Tibial nerve (tissue), 4 donors: ENCODE data around the gene KATNAL1.

Source experiments
- EP300 ChIP-seq, 2 donors: sonication (generic); formaldehyde crosslinking; IDR thresholded peaks; one replicate each; pipeline ENCODE4 v1.6.1; 2017; ENCODE audit warnings: antibody characterized with exemption in 2 of 2, mild to moderate bottlenecking in 1 of 2
- POLR2A ChIP-seq, 2 donors: fragments of 450-650 bp; IDR thresholded peaks; one replicate each; pipeline ENCODE4 v1.6.1; 2017; ENCODE audit warnings: antibody characterized with exemption in 2 of 2, mild to moderate bottlenecking in 2 of 2, moderate library complexity in 2 of 2
- TF ChIP-seq, protein P1 (sequence below), 5 experiments: fragments of 200-600 bp in 3 of 5; fragments of 450-650 bp in 2 of 5; sonication (generic) in 3 of 5; IDR thresholded peaks; one replicate each; pipeline ENCODE4 v1.5.1; 2016 to 2019; ENCODE audit warnings: antibody characterized with exemption in 5 of 5, mild to moderate bottlenecking in 3 of 5, moderate library complexity in 2 of 5

GRCh38 chr13:30154931-30155330, 152.4 kb downstream of the KATNAL1 start:
- TF ChIP-seq, protein P1, sequence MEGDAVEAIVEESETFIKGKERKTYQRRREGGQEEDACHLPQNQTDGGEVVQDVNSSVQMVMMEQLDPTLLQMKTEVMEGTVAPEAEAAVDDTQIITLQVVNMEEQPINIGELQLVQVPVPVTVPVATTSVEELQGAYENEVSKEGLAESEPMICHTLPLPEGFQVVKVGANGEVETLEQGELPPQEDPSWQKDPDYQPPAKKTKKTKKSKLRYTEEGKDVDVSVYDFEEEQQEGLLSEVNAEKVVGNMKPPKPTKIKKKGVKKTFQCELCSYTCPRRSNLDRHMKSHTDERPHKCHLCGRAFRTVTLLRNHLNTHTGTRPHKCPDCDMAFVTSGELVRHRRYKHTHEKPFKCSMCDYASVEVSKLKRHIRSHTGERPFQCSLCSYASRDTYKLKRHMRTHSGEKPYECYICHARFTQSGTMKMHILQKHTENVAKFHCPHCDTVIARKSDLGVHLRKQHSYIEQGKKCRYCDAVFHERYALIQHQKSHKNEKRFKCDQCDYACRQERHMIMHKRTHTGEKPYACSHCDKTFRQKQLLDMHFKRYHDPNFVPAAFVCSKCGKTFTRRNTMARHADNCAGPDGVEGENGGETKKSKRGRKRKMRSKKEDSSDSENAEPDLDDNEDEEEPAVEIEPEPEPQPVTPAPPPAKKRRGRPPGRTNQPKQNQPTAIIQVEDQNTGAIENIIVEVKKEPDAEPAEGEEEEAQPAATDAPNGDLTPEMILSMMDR (IDR thresholded peaks at IDR 0.05) = no peak
- TF ChIP-seq POLR2A (IDR thresholded peaks at IDR 0.05) = no peak
- no peak for TF ChIP-seq EP300 (IDR thresholded peaks at IDR 0.05)
